Vagina (tissue), 2 donors: ENCODE data around the gene TMEM178B. TPM values are rescaled to one million over a fixed set of nuclear protein-coding genes. Genes with fewer than 3 reads are reported as not detected.
A peak's percentile ranks its signal among the peaks of the same experiment; 100 is the strongest.
"Not testable (repeated sequence)": the region's sequence is repeated elsewhere in the genome, so short reads cannot be mapped to it uniquely, and the experiment has no call there.

ENCODE experiments used
- DNase-seq, 2 donors: peaks; one replicate each; pipeline ENCODE4 v3.0.0-alpha.2; 2017; ENCODE audit errors: extremely low spot score in 2 of 2
- H3K27ac ChIP-seq: fragments of 200-600 bp; sonication (generic); one replicate; pipeline ENCODE4 v1.5.1; 2019
- H3K27me3 ChIP-seq: fragments of 200-600 bp; sonication (generic); one replicate; pipeline ENCODE4 v1.5.1; 2019
- H3K36me3 ChIP-seq, 2 donors: fragments of 200-600 bp; sonication (generic); one replicate each; pipeline ENCODE4 v1.5.1; 2017 to 2019
- H3K4me1 ChIP-seq: fragments of 200-600 bp; sonication (generic); one replicate; pipeline ENCODE4 v1.5.1; 2019
- H3K4me3 ChIP-seq, 2 donors: fragments of 200-600 bp; sonication (generic); 1 replicate in 1 of 2; 2 replicates in 1 of 2; pipeline ENCODE4 v1.5.1; 2016 to 2019
- H3K9me3 ChIP-seq: fragments of 200-600 bp; sonication (generic); one replicate; pipeline ENCODE4 v1.5.1; 2019
- CTCF ChIP-seq, 3 experiments: fragments of 450-650 bp in 2 of 3; fragments of 200-600 bp in 1 of 3; sonication (generic) in 1 of 3; IDR thresholded peaks; one replicate each; pipeline ENCODE4 v1.5.1; 2017 to 2019; ENCODE audit warnings: antibody characterized with exemption in 3 of 3, mild to moderate bottlenecking in 2 of 3, moderate library complexity in 2 of 3
- POLR2A ChIP-seq, 2 donors: fragments of 450-650 bp; IDR thresholded peaks; one replicate each; pipeline ENCODE4 v1.6.1; 2017; ENCODE audit warnings: antibody characterized with exemption in 2 of 2, mild to moderate bottlenecking in 2 of 2, moderate library complexity in 2 of 2
- POLR2AphosphoS5 ChIP-seq, 2 donors: sonication (generic); formaldehyde crosslinking; IDR thresholded peaks; one replicate each; pipeline ENCODE4 v1.9.0; 2017; ENCODE audit warnings: antibody characterized with exemption in 2 of 2, mild to moderate bottlenecking in 2 of 2, low read depth in 1 of 2; ENCODE audit not compliant: insufficient read depth in 1 of 2
- intact Hi-C: fragments of 100-400 bp; cut with DNase I; formaldehyde crosslinking; loops from one replicate; pipeline ENCODE4 v1.15.1; 2023
- total RNA-seq: library from RNA; depleted of rRNA; stranded (reverse); fragments of >200 nt; gene quantifications from one replicate; pipeline ENCODE4 v1.2.3, GENCODE V29; 2016

The TMEM178B gene
- total RNA-seq, 1 donor from 2014 or later: 1.2 TPM

GRCh38 chr7:141328290-141328689 lies 254.4 kb downstream of the TMEM178B start:
- peak in 1 of 2 donors; percentile 54 for DNase-seq
- H3K9me3 ChIP-seq: no peaks in the 10 kb centered on the region
- H3K4me3 ChIP-seq: no peak overlapping the region
- H3K27me3 ChIP-seq: no peaks in the 10 kb centered on the region
- no peaks in the 10 kb centered on the region for H3K4me1 ChIP-seq
- intact Hi-C loops: no loop called here
- H3K36me3 ChIP-seq: no peaks in the 10 kb centered on the region
- TF ChIP-seq POLR2A (IDR thresholded peaks at IDR 0.05) (no peak), POLR2AphosphoS5 (IDR thresholded peaks at IDR 0.05; ENCODE audit: insufficient read depth in 1 of 2, low read depth in 1 of 2) (no peak), CTCF (IDR thresholded peaks at IDR 0.05) (no peak)
- no peak overlapping the region for H3K27ac ChIP-seq

- H3K4me3 ChIP-seq, H3K4me1 ChIP-seq, intact Hi-C loops, H3K27ac ChIP-seq, DNase-seq, H3K9me3 ChIP-seq, H3K27me3 ChIP-seq, H3K36me3 ChIP-seq: not testable (repeated sequence)
These were observed 256.4 kb downstream of the TMEM178B start for GRCh38 chr7:141330285-141330684.

GRCh38 chr7:141333459-141333858 lies 259.6 kb downstream of the TMEM178B start:
- H3K4me1 ChIP-seq: no peaks in the 10 kb centered on the region
- H3K36me3 ChIP-seq: no peaks in the 10 kb centered on the region
- H3K27me3 ChIP-seq: no peaks in the 10 kb centered on the region
- H3K27ac ChIP-seq: no peak overlapping the region
- no peak overlapping the region for H3K4me3 ChIP-seq
- peak in 1 of 2 donors; percentile 22 for DNase-seq
- no peak for TF ChIP-seq CTCF (IDR thresholded peaks at IDR 0.05)
- TF ChIP-seq POLR2A (IDR thresholded peaks at IDR 0.05): no peak
- no peak for TF ChIP-seq POLR2AphosphoS5 (IDR thresholded peaks at IDR 0.05; ENCODE audit: insufficient read depth in 1 of 2, low read depth in 1 of 2)
- no peaks in the 10 kb centered on the region for H3K9me3 ChIP-seq
- intact Hi-C loops: no loop called here

DNA sequence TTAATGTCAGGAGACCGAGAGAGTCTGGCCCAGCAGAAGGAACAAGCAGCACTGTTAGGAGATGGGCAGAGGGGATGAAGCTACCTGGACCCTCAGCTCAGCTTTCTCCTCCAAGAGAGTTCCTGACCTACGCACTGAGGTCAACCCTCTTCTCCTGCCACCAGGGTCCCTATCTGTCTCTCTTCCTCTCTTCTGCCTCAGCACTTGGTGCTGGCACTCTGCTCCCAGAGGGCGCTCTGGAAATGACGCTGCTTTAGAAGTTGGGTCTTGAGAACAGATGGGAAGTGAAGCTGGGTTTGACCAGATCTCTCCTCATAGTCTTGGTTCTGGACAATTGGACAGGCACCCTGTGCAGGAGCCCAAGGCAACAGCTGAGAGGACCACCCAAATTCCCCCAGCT lies 261.3 kb downstream of the TMEM178B start:
- H3K9me3 ChIP-seq: no peaks in the 10 kb centered on the region
- DNase-seq: no peak
- no peaks in the 10 kb centered on the region for H3K36me3 ChIP-seq
- H3K4me3 ChIP-seq: no peak overlapping the region
- intact Hi-C loops: no loop called here
- H3K4me1 ChIP-seq: no peaks in the 10 kb centered on the region
- no peaks in the 10 kb centered on the region for H3K27me3 ChIP-seq
- no peak overlapping the region for H3K27ac ChIP-seq
- TF ChIP-seq POLR2A (IDR thresholded peaks at IDR 0.05) (no peak), POLR2AphosphoS5 (IDR thresholded peaks at IDR 0.05; ENCODE audit: insufficient read depth in 1 of 2, low read depth in 1 of 2) (no peak), CTCF (IDR thresholded peaks at IDR 0.05) (no peak)

DNA sequence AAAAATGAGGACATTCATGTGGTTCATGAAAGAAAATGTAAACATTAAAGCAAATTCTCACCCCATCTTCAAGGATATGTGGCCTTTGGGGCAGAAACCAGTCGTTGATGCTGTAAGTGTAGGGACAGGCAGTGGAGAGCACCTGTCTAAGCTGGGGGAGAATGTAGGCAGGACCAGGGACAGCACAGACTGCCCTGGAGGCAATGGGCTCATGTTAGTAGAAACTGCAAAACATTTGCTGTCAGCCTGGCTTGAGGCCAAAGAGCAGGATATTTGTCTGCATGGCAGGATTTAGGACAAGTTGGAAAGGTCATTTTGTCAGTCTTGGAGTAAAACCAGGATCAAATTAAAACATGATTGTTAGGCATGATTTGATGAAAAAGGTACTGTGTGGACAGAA lies 265.7 kb downstream of the TMEM178B start:
- Histone ChIP-seq H3K36me3 (no peaks in the 10 kb centered on the region), H3K27me3 (no peaks in the 10 kb centered on the region), H3K4me1 (no peaks in the 10 kb centered on the region), H3K4me3 (no peak overlapping the region), H3K9me3 (no peaks in the 10 kb centered on the region), H3K27ac (no peak overlapping the region)
- no peak for TF ChIP-seq POLR2AphosphoS5 (IDR thresholded peaks at IDR 0.05; ENCODE audit: insufficient read depth in 1 of 2, low read depth in 1 of 2)
- no peak for TF ChIP-seq POLR2A (IDR thresholded peaks at IDR 0.05)
- no peak for TF ChIP-seq CTCF (IDR thresholded peaks at IDR 0.05)
- no peak for DNase-seq
- intact Hi-C loops: no loop called here

DNA sequence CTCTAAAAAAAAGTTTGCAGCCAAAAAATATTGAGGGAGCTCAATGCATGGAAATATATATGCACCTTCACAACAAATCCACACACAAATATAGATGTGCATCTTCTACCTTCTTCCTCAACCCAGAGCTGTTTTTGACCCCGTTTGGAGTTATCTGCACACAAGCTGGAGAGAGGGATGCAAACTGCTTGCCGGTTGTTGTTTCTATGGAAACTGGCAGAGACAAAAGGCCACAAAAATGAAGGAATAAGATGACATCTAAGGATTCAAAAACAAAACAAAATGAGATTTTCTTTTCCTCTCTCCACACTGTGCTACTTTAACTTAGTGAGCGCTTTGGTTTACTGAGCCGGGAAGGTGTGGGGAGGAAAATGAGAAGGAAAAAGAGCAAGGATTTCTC lies 267.1 kb downstream of the TMEM178B start:
- no peaks in the 10 kb centered on the region for H3K36me3 ChIP-seq
- H3K4me3 ChIP-seq: no peak overlapping the region
- TF ChIP-seq POLR2A (IDR thresholded peaks at IDR 0.05) (no peak), CTCF (IDR thresholded peaks at IDR 0.05) (no peak), POLR2AphosphoS5 (IDR thresholded peaks at IDR 0.05; ENCODE audit: insufficient read depth in 1 of 2, low read depth in 1 of 2) (no peak)
- no peak overlapping the region for H3K27ac ChIP-seq
- intact Hi-C loops: no loop called here
- H3K4me1 ChIP-seq: no peaks in the 10 kb centered on the region
- no peak for DNase-seq
- H3K9me3 ChIP-seq: no peaks in the 10 kb centered on the region
- H3K27me3 ChIP-seq: no peaks in the 10 kb centered on the region
